Peyer's patch (tissue), 4 donors: ENCODE data around the gene PPP1R26.
"Not testable (repeated sequence)": the region's sequence is repeated elsewhere in the genome, so short reads cannot be mapped to it uniquely, and the experiment has no call there.

Source experiments
- POLR2A ChIP-seq, 2 donors: fragments of 450-650 bp; IDR thresholded peaks; one replicate each; pipeline ENCODE4 v1.5.1; 2017; ENCODE audit warnings: antibody characterized with exemption in 2 of 2, mild to moderate bottlenecking in 2 of 2, moderate library complexity in 2 of 2
- TF ChIP-seq, protein P1 (sequence below), 6 experiments: fragments of 450-650 bp in 4 of 6; fragments of 200-600 bp in 2 of 6; sonication (generic) in 1 of 6; IDR thresholded peaks; one replicate each; pipeline ENCODE4 v1.5.1; 2017 to 2019; ENCODE audit warnings: antibody characterized with exemption in 6 of 6, mild to moderate bottlenecking in 3 of 6, moderate library complexity in 1 of 6

GRCh38 chr9:135534192-135534711 lies 54.7 kb downstream of the PPP1R26 start:
- TF ChIP-seq, protein P1, sequence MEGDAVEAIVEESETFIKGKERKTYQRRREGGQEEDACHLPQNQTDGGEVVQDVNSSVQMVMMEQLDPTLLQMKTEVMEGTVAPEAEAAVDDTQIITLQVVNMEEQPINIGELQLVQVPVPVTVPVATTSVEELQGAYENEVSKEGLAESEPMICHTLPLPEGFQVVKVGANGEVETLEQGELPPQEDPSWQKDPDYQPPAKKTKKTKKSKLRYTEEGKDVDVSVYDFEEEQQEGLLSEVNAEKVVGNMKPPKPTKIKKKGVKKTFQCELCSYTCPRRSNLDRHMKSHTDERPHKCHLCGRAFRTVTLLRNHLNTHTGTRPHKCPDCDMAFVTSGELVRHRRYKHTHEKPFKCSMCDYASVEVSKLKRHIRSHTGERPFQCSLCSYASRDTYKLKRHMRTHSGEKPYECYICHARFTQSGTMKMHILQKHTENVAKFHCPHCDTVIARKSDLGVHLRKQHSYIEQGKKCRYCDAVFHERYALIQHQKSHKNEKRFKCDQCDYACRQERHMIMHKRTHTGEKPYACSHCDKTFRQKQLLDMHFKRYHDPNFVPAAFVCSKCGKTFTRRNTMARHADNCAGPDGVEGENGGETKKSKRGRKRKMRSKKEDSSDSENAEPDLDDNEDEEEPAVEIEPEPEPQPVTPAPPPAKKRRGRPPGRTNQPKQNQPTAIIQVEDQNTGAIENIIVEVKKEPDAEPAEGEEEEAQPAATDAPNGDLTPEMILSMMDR (IDR thresholded peaks at IDR 0.05) = not testable (repeated sequence)
- TF ChIP-seq POLR2A (IDR thresholded peaks at IDR 0.05) = not testable (repeated sequence)
